Mesenchymal stem cell (in vitro differentiated cells and primary cell): ENCODE results near the gene TSPEAR.

Experiments
- DNase-seq: peaks from one replicate; pipeline ENCODE4 v3.0.0-alpha.2; 2013
- H2AFZ ChIP-seq: one replicate; pipeline ENCODE4 v1.6.1; 2013; ENCODE audit warnings: low read depth, mild to moderate bottlenecking, control low read depth, inconsistent platforms, low read length, moderate library complexity
- H2AK5ac ChIP-seq: 2 replicates; pipeline ENCODE4 v1.6.1; 2013; ENCODE audit warnings: low read length, moderate library complexity, mild to moderate bottlenecking, inconsistent platforms; ENCODE audit not compliant: severe bottlenecking
- H2BK120ac ChIP-seq: one replicate; pipeline ENCODE4 v1.6.1; 2013; ENCODE audit warnings: low read depth, mild to moderate bottlenecking, inconsistent platforms, low read length, moderate library complexity
- H2BK12ac ChIP-seq, 2 experiments: one replicate each; pipeline ENCODE4 v1.6.1; 2013; ENCODE audit warnings: inconsistent platforms in 2 of 2, low read length in 2 of 2, mild to moderate bottlenecking in 2 of 2, moderate library complexity in 2 of 2, control low read depth in 1 of 2
- H2BK15ac ChIP-seq: one replicate; pipeline ENCODE4 v1.6.1; 2013; ENCODE audit warnings: mild to moderate bottlenecking, low read depth, inconsistent platforms; ENCODE audit not compliant: poor library complexity, severe bottlenecking
- H2BK5ac ChIP-seq: 2 replicates; pipeline ENCODE4 v1.6.1; 2013; ENCODE audit warnings: low read depth, mild to moderate bottlenecking, low read length, control low read depth, inconsistent platforms; ENCODE audit not compliant: poor library complexity, severe bottlenecking
- H3K14ac ChIP-seq, 2 experiments: one replicate each; pipeline ENCODE4 v1.6.1; 2013; ENCODE audit warnings: inconsistent platforms in 2 of 2, low read length in 2 of 2, control low read depth in 1 of 2, mild to moderate bottlenecking in 1 of 2, moderate library complexity in 1 of 2
- H3K18ac ChIP-seq, 2 experiments: one replicate each; pipeline ENCODE4 v1.6.1; 2013; ENCODE audit warnings: inconsistent platforms in 2 of 2, low read length in 2 of 2, control low read depth in 1 of 2, low read depth in 1 of 2, mild to moderate bottlenecking in 1 of 2
- H3K23ac ChIP-seq, 2 experiments: one replicate each; pipeline ENCODE4 v1.6.1; 2013; ENCODE audit warnings: inconsistent platforms in 2 of 2, low read length in 2 of 2, mild to moderate bottlenecking in 2 of 2, moderate library complexity in 2 of 2, control low read depth in 1 of 2
- H3K27ac ChIP-seq: 2 replicates; pipeline ENCODE4 v1.5.1; 2013; ENCODE audit warnings: mild to moderate bottlenecking, moderate library complexity, low read length, control low read depth, inconsistent platforms; ENCODE audit not compliant: poor library complexity, severe bottlenecking
- H3K27me3 ChIP-seq, 2 experiments: 2 replicates each; pipeline versions ENCODE4 v1.6.1 to v1.7.0; 2013; ENCODE audit warnings: low read length in 2 of 2, mild to moderate bottlenecking in 2 of 2, moderate library complexity in 2 of 2, control low read depth in 1 of 2, inconsistent platforms in 1 of 2; ENCODE audit not compliant: control insufficient read depth in 1 of 2, insufficient read depth in 1 of 2
- H3K36me3 ChIP-seq, 2 experiments: 2 replicates each; pipeline versions ENCODE4 v1.6.1 to v1.7.0; 2013; ENCODE audit warnings: low read length in 2 of 2, control low read depth in 1 of 2, inconsistent platforms in 1 of 2, low read depth in 1 of 2, mild to moderate bottlenecking in 1 of 2; ENCODE audit not compliant: insufficient read depth in 2 of 2, control insufficient read depth in 1 of 2
- H3K4ac ChIP-seq, 2 experiments: one replicate each; pipeline ENCODE4 v1.6.1; 2013; ENCODE audit warnings: inconsistent platforms in 2 of 2, low read length in 2 of 2, mild to moderate bottlenecking in 2 of 2, moderate library complexity in 2 of 2, control low read depth in 1 of 2, low read depth in 1 of 2
- H3K4me1 ChIP-seq: 2 replicates; pipeline ENCODE4 v1.6.1; 2013; ENCODE audit warnings: low read depth, low read length, control low read depth; ENCODE audit not compliant: control insufficient read depth, insufficient read depth
- H3K4me2 ChIP-seq: 2 replicates; pipeline ENCODE4 v1.6.1; 2013; ENCODE audit warnings: low read length, mild to moderate bottlenecking, inconsistent platforms; ENCODE audit not compliant: poor library complexity, severe bottlenecking
- H3K4me3 ChIP-seq, 2 experiments: 2 replicates each; pipeline versions ENCODE4 v1.5.1 to v1.7.0; 2013; ENCODE audit warnings: low read length in 2 of 2, mild to moderate bottlenecking in 2 of 2, control low read depth in 1 of 2, low read depth in 1 of 2; ENCODE audit not compliant: insufficient read depth in 1 of 2
- H3K79me1 ChIP-seq: replicated peaks from 2 replicates; pipeline ENCODE4 v1.6.1; 2013; ENCODE audit warnings: mild to moderate bottlenecking, control low read depth, low read length, inconsistent platforms; ENCODE audit not compliant: poor library complexity, severe bottlenecking
- H3K9ac ChIP-seq: 2 replicates; pipeline ENCODE4 v1.7.0; 2013; ENCODE audit warnings: mild to moderate bottlenecking, low read length, moderate library complexity
- H3K9me3 ChIP-seq: 2 replicates; pipeline ENCODE4 v1.7.0; 2013; ENCODE audit warnings: mild to moderate bottlenecking, low read length; ENCODE audit not compliant: control insufficient read depth
- H4K8ac ChIP-seq: one replicate; pipeline ENCODE4 v1.6.1; 2013; ENCODE audit warnings: inconsistent platforms, mild to moderate bottlenecking, low read length, moderate library complexity
- H4K91ac ChIP-seq: one replicate; pipeline ENCODE4 v1.6.1; 2013; ENCODE audit warnings: mild to moderate bottlenecking, low read length, inconsistent platforms
- WGBS: methylation state at CpG from one replicate; pipeline ENCODE4 v1.1.7; 2013; ENCODE audit warnings: mixed read lengths; 5-methylcytosine and 5-hydroxymethylcytosine counted together

The TSPEAR gene

GRCh38 chr21:44471996-44472395, 239.4 kb downstream of the TSPEAR start:
- Histone ChIP-seq H3K4me3 (no peak overlapping the region), H3K36me3 (no peaks in the 10 kb centered on the region), H2BK120ac (no peak overlapping the region), H3K4me1 (no peaks in the 10 kb centered on the region), H3K4ac (no peak overlapping the region), H3K18ac (no peak overlapping the region), H3K14ac (no peak overlapping the region), H3K4me2 (no peak overlapping the region), H2BK12ac (no peak overlapping the region), H2BK15ac (no peak overlapping the region), H2BK5ac (no peak overlapping the region), H3K9me3 (no peaks in the 10 kb centered on the region), H2AFZ (no peak overlapping the region), H3K79me1 (no peaks in the 10 kb centered on the region), H3K23ac (no peak overlapping the region), H2AK5ac (no peak overlapping the region), H3K9ac (no peak overlapping the region), H4K8ac (no peak overlapping the region), H4K91ac (no peak overlapping the region), H3K27ac (no peak overlapping the region), H3K27me3 (peaks cover 0 to 13% of the 10 kb centered on the region in 2 experiments)
- WGBS = 75% methylated on average over 5 of the region's 6 CpGs
- no peak for DNase-seq

- Histone ChIP-seq H2BK5ac (no peak overlapping the region), H3K4me1 (no peaks in the 10 kb centered on the region), H3K4ac (no peak overlapping the region), H3K23ac (no peak overlapping the region), H3K14ac (no peak overlapping the region), H3K27me3 (peaks cover 0 to 7% of the 10 kb centered on the region in 2 experiments), H3K4me3 (no peak overlapping the region), H3K36me3 (no peaks in the 10 kb centered on the region), H3K79me1 (no peaks in the 10 kb centered on the region), H4K8ac (no peak overlapping the region), H4K91ac (no peak overlapping the region), H3K18ac (no peak overlapping the region), H2AK5ac (no peak overlapping the region), H2AFZ (no peak overlapping the region), H3K27ac (no peak overlapping the region), H3K9me3 (no peaks in the 10 kb centered on the region), H3K9ac (no peak overlapping the region), H2BK12ac (no peak overlapping the region), H2BK120ac (no peak overlapping the region), H3K4me2 (no peak overlapping the region), H2BK15ac (no peak overlapping the region)
- no peak for DNase-seq
These were observed 240.0 kb downstream of the TSPEAR start for GRCh38 chr21:44471341-44471740.

GRCh38 chr21:44467859-44468195, 243.5 kb downstream of the TSPEAR start:
- Histone ChIP-seq H3K4me3 (no peak overlapping the region), H2BK120ac (no peak overlapping the region), H3K27me3 (peaks cover 3 to 11% of the 10 kb centered on the region in 2 experiments), H2AFZ (no peak overlapping the region), H2AK5ac (no peak overlapping the region), H2BK5ac (no peak overlapping the region), H3K79me1 (no peaks in the 10 kb centered on the region), H3K23ac (no peak overlapping the region), H3K36me3 (no peaks in the 10 kb centered on the region), H3K27ac (no peak overlapping the region), H4K8ac (no peak overlapping the region), H2BK15ac (no peak overlapping the region), H4K91ac (no peak overlapping the region), H3K4ac (no peak overlapping the region), H3K4me1 (no peaks in the 10 kb centered on the region), H3K4me2 (no peak overlapping the region), H2BK12ac (no peak overlapping the region), H3K9me3 (no peaks in the 10 kb centered on the region), H3K9ac (no peak overlapping the region), H3K18ac (no peak overlapping the region), H3K14ac (no peak overlapping the region)
- no peak for DNase-seq
- 90% methylated on average over 15 of the region's 15 CpGs for WGBS

- Histone ChIP-seq H3K9ac (no peak overlapping the region), H2BK15ac (no peak overlapping the region), H2BK12ac (no peak overlapping the region), H3K4ac (no peak overlapping the region), H3K14ac (no peak overlapping the region), H3K9me3 (no peaks in the 10 kb centered on the region), H3K79me1 (no peaks in the 10 kb centered on the region), H2AK5ac (no peak overlapping the region), H2BK5ac (no peak overlapping the region), H3K4me2 (no peak overlapping the region), H3K4me1 (no peaks in the 10 kb centered on the region), H3K23ac (no peak overlapping the region), H3K36me3 (no peaks in the 10 kb centered on the region), H3K27me3 (peaks cover 0 to 11% of the 10 kb centered on the region in 2 experiments), H2AFZ (no peak overlapping the region), H2BK120ac (no peak overlapping the region), H3K4me3 (no peak overlapping the region), H4K8ac (no peak overlapping the region), H3K27ac (no peak overlapping the region), H4K91ac (no peak overlapping the region), H3K18ac (no peak overlapping the region)
- no peak for DNase-seq
- 93% methylated on average over 36 of the region's 36 CpGs for WGBS
These were observed 244.1 kb downstream of the TSPEAR start for GRCh38 chr21:44466996-44467858.
